ENCODE data around the gene ARL5A.

DNA sequence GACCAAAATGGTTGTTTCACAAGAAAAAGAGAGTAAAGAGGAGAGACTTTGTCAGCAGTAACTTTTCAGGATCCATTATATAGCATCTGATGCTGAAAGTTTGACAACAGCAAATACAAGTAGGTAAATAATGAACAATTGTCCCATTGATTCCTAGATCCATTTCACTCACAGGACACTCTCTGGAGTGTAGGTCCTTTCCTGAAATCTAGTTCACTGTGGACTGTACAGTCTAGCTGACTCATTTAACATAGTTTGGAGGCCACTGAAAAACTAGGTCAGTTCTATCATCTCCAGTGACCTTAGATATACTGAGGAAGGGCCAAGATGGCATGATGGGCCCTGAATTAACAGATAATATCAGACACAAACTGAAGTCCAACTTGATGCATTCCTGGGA lies 74.7 kb downstream of the ARL5A start:
- TF ChIP-seq, protein P1, sequence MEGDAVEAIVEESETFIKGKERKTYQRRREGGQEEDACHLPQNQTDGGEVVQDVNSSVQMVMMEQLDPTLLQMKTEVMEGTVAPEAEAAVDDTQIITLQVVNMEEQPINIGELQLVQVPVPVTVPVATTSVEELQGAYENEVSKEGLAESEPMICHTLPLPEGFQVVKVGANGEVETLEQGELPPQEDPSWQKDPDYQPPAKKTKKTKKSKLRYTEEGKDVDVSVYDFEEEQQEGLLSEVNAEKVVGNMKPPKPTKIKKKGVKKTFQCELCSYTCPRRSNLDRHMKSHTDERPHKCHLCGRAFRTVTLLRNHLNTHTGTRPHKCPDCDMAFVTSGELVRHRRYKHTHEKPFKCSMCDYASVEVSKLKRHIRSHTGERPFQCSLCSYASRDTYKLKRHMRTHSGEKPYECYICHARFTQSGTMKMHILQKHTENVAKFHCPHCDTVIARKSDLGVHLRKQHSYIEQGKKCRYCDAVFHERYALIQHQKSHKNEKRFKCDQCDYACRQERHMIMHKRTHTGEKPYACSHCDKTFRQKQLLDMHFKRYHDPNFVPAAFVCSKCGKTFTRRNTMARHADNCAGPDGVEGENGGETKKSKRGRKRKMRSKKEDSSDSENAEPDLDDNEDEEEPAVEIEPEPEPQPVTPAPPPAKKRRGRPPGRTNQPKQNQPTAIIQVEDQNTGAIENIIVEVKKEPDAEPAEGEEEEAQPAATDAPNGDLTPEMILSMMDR (IDR thresholded peaks at IDR 0.05) = no peak
- TF ChIP-seq POLR2A (IDR thresholded peaks at IDR 0.05; ENCODE audit: low read length) = no peak
- TF ChIP-seq MYC (IDR thresholded peaks at IDR 0.05; ENCODE audit: borderline replicate concordance, low read length) = no peak
- no peak for TF ChIP-seq FOSL2 (IDR thresholded peaks at IDR 0.05)
- TF ChIP-seq FOSL2 (CRISPR knock-in tag; IDR thresholded peaks at IDR 0.05) = no peak
- no peak for TF ChIP-seq HEYL (CRISPR knock-in tag; IDR thresholded peaks at IDR 0.05)
- TF ChIP-seq PHF8 (IDR thresholded peaks at IDR 0.05; ENCODE audit: borderline replicate concordance, low read depth) = no peak

Measured in A549 (cell line).